Cardiac muscle cell (in vitro differentiated cells and primary cell): Measurements from ENCODE around the gene GRAMD2A. TPM values are rescaled to one million over a fixed set of nuclear protein-coding genes. Genes with fewer than 3 reads are reported as not detected.

Experiments used
- DNase-seq, 2 donors: peaks; one replicate each; pipeline versions ENCODE4 v3.0.0 to v3.0.0-alpha.2; 2010 to 2017; ENCODE audit warnings: low read depth in 1 of 2, low spot score in 1 of 2
- H3K27ac ChIP-seq: fragments of 200-600 bp; sonication (generic); 2 replicates; pipeline ENCODE4 v1.5.1; 2016
- H3K27me3 ChIP-seq: fragments of 200-600 bp; sonication (generic); 2 replicates; pipeline ENCODE4 v1.6.0; 2016; ENCODE audit warnings: control low read depth
- H3K36me3 ChIP-seq: fragments of 200-600 bp; sonication (generic); 2 replicates; pipeline ENCODE4 v1.5.1; 2016; ENCODE audit warnings: control low read depth
- H3K4me1 ChIP-seq: fragments of 200-600 bp; sonication (generic); 2 replicates; pipeline ENCODE4 v1.8.1; 2017; ENCODE audit warnings: low read depth, mild to moderate bottlenecking, mixed run types
- H3K4me3 ChIP-seq: fragments of 200-600 bp; sonication (generic); 2 replicates; pipeline ENCODE4 v1.5.1; 2016; ENCODE audit warnings: mild to moderate bottlenecking
- H3K9me3 ChIP-seq: fragments of 200-600 bp; sonication (generic); 2 replicates; pipeline ENCODE4 v1.5.1; 2017; ENCODE audit warnings: low read depth, mild to moderate bottlenecking, control low read depth
- polyA plus RNA-seq: library from polyadenylated mRNA; unstranded; fragments of >200 nt; fragmentation: Nextera tagmentation; extraction: Ambion mirVana; gene quantifications from 2 replicates; pipeline ENCODE4 v1.2.1, GENCODE V29; 2016
- total RNA-seq: library from RNA; depleted of rRNA; stranded (reverse); fragments of >200 nt; gene quantifications from 2 replicates; pipeline ENCODE4 v1.2.3, GENCODE V29; 2016
- TF ChIP-seq, protein P1 (sequence below): IDR thresholded peaks from 2 replicates; pipeline ENCODE4 v1.5.1; 2012; ENCODE audit warnings: low read depth, mild to moderate bottlenecking, low read length

The GRAMD2A gene
- total and polyA plus RNA-seq, 2 experiments from 2014 or later, result 0.24 TPM; not detected in 1

- TF ChIP-seq, protein P1, sequence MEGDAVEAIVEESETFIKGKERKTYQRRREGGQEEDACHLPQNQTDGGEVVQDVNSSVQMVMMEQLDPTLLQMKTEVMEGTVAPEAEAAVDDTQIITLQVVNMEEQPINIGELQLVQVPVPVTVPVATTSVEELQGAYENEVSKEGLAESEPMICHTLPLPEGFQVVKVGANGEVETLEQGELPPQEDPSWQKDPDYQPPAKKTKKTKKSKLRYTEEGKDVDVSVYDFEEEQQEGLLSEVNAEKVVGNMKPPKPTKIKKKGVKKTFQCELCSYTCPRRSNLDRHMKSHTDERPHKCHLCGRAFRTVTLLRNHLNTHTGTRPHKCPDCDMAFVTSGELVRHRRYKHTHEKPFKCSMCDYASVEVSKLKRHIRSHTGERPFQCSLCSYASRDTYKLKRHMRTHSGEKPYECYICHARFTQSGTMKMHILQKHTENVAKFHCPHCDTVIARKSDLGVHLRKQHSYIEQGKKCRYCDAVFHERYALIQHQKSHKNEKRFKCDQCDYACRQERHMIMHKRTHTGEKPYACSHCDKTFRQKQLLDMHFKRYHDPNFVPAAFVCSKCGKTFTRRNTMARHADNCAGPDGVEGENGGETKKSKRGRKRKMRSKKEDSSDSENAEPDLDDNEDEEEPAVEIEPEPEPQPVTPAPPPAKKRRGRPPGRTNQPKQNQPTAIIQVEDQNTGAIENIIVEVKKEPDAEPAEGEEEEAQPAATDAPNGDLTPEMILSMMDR, result no peak
- Histone ChIP-seq H3K36me3 (peaks cover 82% of the 10 kb centered on the region), H3K4me1 (peaks cover 9% of the 10 kb centered on the region), H3K27ac (peak overlapping the region; percentile 80), H3K9me3 (no peaks in the 10 kb centered on the region), H3K27me3 (peaks cover 2% of the 10 kb centered on the region), H3K4me3 (no peak overlapping the region)
- DNase-seq, result no peak
These were observed 5.4 kb upstream of the GRAMD2A start for GRCh38 chr15:72202801-72203506.

- TF ChIP-seq, protein P1, result no peak
- Histone ChIP-seq H3K36me3 (peaks cover 76% of the 10 kb centered on the region), H3K9me3 (no peaks in the 10 kb centered on the region), H3K27me3 (peaks cover 8% of the 10 kb centered on the region), H3K4me3 (no peak overlapping the region), H3K27ac (peak overlapping the region; percentile 80), H3K4me1 (peaks cover 9% of the 10 kb centered on the region)
- DNase-seq, result no peak
These were observed 4.7 kb upstream of the GRAMD2A start for GRCh38 chr15:72202302-72202701.

DNA sequence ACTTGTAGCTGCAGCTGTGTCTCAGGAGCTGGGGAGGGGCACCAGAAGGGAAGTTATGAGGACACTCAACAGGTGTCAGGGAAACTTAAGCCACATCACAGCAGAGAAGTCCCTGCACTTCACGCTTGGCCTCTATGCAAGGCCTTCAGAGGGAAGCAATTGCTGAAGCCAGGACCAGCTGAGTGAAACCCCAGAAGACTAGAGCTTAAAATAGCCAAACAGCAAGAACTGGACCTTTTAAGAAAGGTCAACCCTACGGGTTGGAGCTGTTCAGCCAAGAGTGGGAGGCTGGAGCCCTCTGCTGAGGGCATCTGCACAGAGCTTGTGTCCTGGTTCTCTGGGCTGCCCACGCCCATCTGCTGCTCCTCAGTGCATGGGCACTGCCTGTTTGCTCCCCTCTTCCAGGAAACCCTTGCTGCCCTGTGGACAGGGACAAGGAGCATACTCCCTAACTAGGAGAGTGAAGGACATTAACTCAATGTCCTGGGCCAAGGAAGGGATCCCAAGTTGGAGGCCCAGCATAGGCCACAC lies 3.9 kb upstream of the GRAMD2A start:
- Histone ChIP-seq H3K4me1 (peaks cover 9% of the 10 kb centered on the region), H3K36me3 (peaks cover 67% of the 10 kb centered on the region), H3K27me3 (peaks cover 16% of the 10 kb centered on the region), H3K4me3 (no peak overlapping the region), H3K27ac (peak overlapping the region; percentile 80), H3K9me3 (no peaks in the 10 kb centered on the region)
- TF ChIP-seq, protein P1, result no peak
- no peak for DNase-seq

DNA sequence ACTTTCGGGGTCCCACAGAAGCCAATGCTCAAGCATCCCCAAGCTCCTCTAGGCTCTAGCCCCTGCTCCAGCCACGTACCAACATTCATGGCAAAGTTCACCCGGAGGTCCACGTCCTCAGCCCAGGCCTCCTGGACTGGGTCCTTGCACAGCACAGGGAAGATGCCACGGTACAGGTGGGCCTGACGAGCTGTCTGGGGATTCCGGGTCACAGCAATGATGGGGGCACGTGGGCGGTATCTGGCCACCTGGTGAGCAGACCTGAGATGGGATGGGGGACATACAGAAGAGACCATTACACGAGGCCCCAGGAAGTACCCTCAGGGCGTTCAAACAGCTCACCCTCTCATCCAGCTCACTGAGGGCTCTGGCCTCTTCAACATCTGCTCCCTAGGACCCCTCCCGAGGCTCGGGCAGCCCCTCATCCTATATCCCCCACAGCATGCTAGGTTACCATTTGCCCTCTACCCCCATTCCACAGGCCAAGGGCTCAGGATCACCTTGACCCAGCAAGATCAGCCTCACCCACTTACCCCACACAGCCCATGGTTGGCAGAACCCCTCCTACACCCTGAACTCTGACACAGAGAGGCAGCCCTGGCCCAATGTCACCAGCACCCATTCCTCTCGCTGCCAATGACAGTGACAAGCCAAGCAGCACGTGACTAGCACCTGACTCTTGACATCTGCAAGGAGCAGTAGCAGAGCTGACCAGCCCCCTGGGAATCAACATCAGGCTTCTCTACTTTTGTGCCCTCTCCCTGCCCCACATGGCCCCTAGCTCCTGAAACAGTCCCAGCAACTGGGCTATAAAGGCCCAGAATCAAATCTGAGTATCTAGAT lies 3.0 kb upstream of the GRAMD2A start:
- Histone ChIP-seq H3K27me3 (peaks cover 24% of the 10 kb centered on the region), H3K4me3 (no peak overlapping the region), H3K27ac (peak overlapping the region; percentile 80), H3K36me3 (peaks cover 59% of the 10 kb centered on the region), H3K4me1 (peaks cover 9% of the 10 kb centered on the region), H3K9me3 (no peaks in the 10 kb centered on the region)
- DNase-seq, result no peak
- TF ChIP-seq, protein P1, result no peak

GRCh38 chr15:72199721-72200212 lies 2.2 kb upstream of the GRAMD2A start:
- no peaks in the 10 kb centered on the region for H3K9me3 ChIP-seq
- H3K27ac ChIP-seq, result peak overlapping the region; percentile 80

More at GRCh38 chr15:72199721-72200212, 2.2 kb upstream of the GRAMD2A start:
- peaks cover 52% of the 10 kb centered on the region for H3K36me3 ChIP-seq
- H3K27me3 ChIP-seq, result peaks cover 29% of the 10 kb centered on the region
- TF ChIP-seq, protein P1, result peak; percentile 91
- peaks cover 9% of the 10 kb centered on the region for H3K4me1 ChIP-seq
- DNase-seq, result peak; percentile 67 to 81
- no peak overlapping the region for H3K4me3 ChIP-seq
